Endodermal cell (in vitro differentiated cells): ENCODE measurements around the gene FBXO7. TPM values are rescaled to one million over a fixed set of nuclear protein-coding genes. Genes with fewer than 3 reads are reported as not detected.

Source experiments
- DNase-seq: peaks from one replicate; pipeline ENCODE4 v3.0.0-alpha.2; 2017
- H3K27ac ChIP-seq: 2 replicates; pipeline ENCODE4 v1.5.1; 2013; ENCODE audit warnings: mild to moderate bottlenecking, low read depth, low read length, moderate library complexity
- H3K27me3 ChIP-seq: 2 replicates; pipeline ENCODE4 v1.6.1; 2013; ENCODE audit warnings: mild to moderate bottlenecking, low read length, moderate library complexity; ENCODE audit not compliant: insufficient read depth, control insufficient read depth, poor library complexity, severe bottlenecking
- H3K36me3 ChIP-seq: 2 replicates; pipeline ENCODE4 v1.7.0; 2013; ENCODE audit warnings: mild to moderate bottlenecking, low read length, moderate library complexity; ENCODE audit not compliant: control insufficient read depth, insufficient read depth
- H3K4me1 ChIP-seq: one replicate; pipeline ENCODE4 v1.7.0; 2013; ENCODE audit warnings: low read length; ENCODE audit not compliant: control insufficient read depth, insufficient read depth
- H3K4me3 ChIP-seq: 2 replicates; pipeline ENCODE4 v1.5.1; 2013; ENCODE audit warnings: mild to moderate bottlenecking, low read length, moderate library complexity
- H3K9ac ChIP-seq: 2 replicates; pipeline ENCODE4 v1.6.1; 2013; ENCODE audit warnings: mild to moderate bottlenecking, low read length, moderate library complexity; ENCODE audit not compliant: poor library complexity, severe bottlenecking; ENCODE audit errors: extremely low read depth
- H3K9me3 ChIP-seq: 2 replicates; pipeline ENCODE4 v1.6.1; 2013; ENCODE audit warnings: mild to moderate bottlenecking, low read length, moderate library complexity; ENCODE audit not compliant: control insufficient read depth
- H3K27ac Mint-ChIP-seq: 2 replicates; pipeline ENCODE4 v1.8.0; 2020; ENCODE audit warnings: mixed read lengths
- H3K27me3 Mint-ChIP-seq: 2 replicates; pipeline ENCODE4 v1.8.0; 2021; ENCODE audit warnings: mild to moderate bottlenecking, mixed read lengths; ENCODE audit not compliant: insufficient read depth
- H3K36me3 Mint-ChIP-seq: 2 replicates; pipeline ENCODE4 v1.8.0; 2020; ENCODE audit warnings: low read depth, mixed read lengths
- H3K4me1 Mint-ChIP-seq: 2 replicates; pipeline ENCODE4 v1.8.0; 2020; ENCODE audit warnings: mixed read lengths
- H3K4me3 Mint-ChIP-seq: 2 replicates; pipeline ENCODE4 v1.8.0; 2020; ENCODE audit warnings: mild to moderate bottlenecking, moderate library complexity, mixed read lengths
- H3K9me3 Mint-ChIP-seq: 2 replicates; pipeline ENCODE4 v1.8.0; 2020; ENCODE audit warnings: mild to moderate bottlenecking, mixed read lengths
- CTCF ChIP-seq: fragments of 200-600 bp; sonication (generic); conservative IDR thresholded peaks from 2 replicates; pipeline ENCODE4 v1.5.0; 2021; ENCODE audit warnings: antibody characterized with exemption, mild to moderate bottlenecking
- whole genome bisulfite sequencing, 2 experiments: methylation state at CpG; one replicate each; pipeline versions ENCODE4 v1.1.5 to v1.1.7; 2013; ENCODE audit warnings: missing lambda C conversion rate in 2 of 2, mixed read lengths in 1 of 2; ENCODE audit not compliant: insufficient coverage in 1 of 2, insufficient read length in 1 of 2; 5-methylcytosine and 5-hydroxymethylcytosine counted together
- total RNA-seq, 2 donors: library from RNA; stranded (reverse); fragmentation: NEBNext Ultra II Directional in 1 of 2; extraction: Animal tissue kit (Norgen Biotek cat#: 25700) in 1 of 2; gene quantifications; 2 replicates in 1 of 2; 3 replicates in 1 of 2; pipeline ENCODE4 v1.2.1, GENCODE V29; 2021

Gene FBXO7
- total RNA-seq, 2 donors from 2014 or later: 84.8 to 120 TPM

- Mint-ChIP-seq H3K4me1 (no peaks in the 10 kb centered on the region), H3K36me3 (peaks cover 46% of the 10 kb centered on the region), H3K27me3 (no peaks in the 10 kb centered on the region), H3K9me3 (peaks cover 12% of the 10 kb centered on the region), H3K4me3 (no peak overlapping the region), H3K27ac (no peak overlapping the region)
- DNase-seq: no peak
- no peak overlapping the region for H3K4me3 ChIP-seq
- H3K4me1 ChIP-seq: no peaks in the 10 kb centered on the region
- 79 to 92% methylated on average over 3 to 5 of the region's 5 CpGs for WGBS, 2 experiments
- H3K9ac ChIP-seq: no peak overlapping the region
- peaks cover 52% of the 10 kb centered on the region for H3K36me3 ChIP-seq
- H3K27me3 ChIP-seq: no peaks in the 10 kb centered on the region
- no peak overlapping the region for H3K27ac ChIP-seq
- TF ChIP-seq CTCF: peak; percentile 70
- peaks cover 31% of the 10 kb centered on the region for H3K9me3 ChIP-seq
These were observed 44.2 kb downstream of the FBXO7 start for GRCh38 chr22:32518848-32519247.

GRCh38 chr22:32520612-32521011, 46.0 kb downstream of the FBXO7 start:
- WGBS, 2 experiments: 93% methylated on average over 4 to 5 of the region's 5 CpGs

GRCh38 chr22:32522237-32522636, 47.6 kb downstream of the FBXO7 start:
- Histone ChIP-seq H3K36me3 (peaks cover 26% of the 10 kb centered on the region), H3K4me1 (no peaks in the 10 kb centered on the region), H3K4me3 (no peak overlapping the region), H3K27me3 (no peaks in the 10 kb centered on the region), H3K27ac (no peak overlapping the region), H3K9me3 (peaks cover 22% of the 10 kb centered on the region), H3K9ac (no peak overlapping the region)
- Mint-ChIP-seq H3K9me3 (peaks cover 7% of the 10 kb centered on the region), H3K4me3 (no peak overlapping the region), H3K27ac (no peak overlapping the region), H3K4me1 (no peaks in the 10 kb centered on the region), H3K27me3 (no peaks in the 10 kb centered on the region), H3K36me3 (peaks cover 20% of the 10 kb centered on the region)
- DNase-seq: no peak
- WGBS, 2 experiments: 96% methylated on average over 5 of the region's 5 CpGs; no CpG with 5 or more reads in 1 of the 2 experiments
- no peak for TF ChIP-seq CTCF

More at GRCh38 chr22:32520612-32521011, 46.0 kb downstream of the FBXO7 start:
- Histone ChIP-seq H3K27ac (no peak overlapping the region), H3K4me3 (no peak overlapping the region), H3K4me1 (no peaks in the 10 kb centered on the region), H3K36me3 (peaks cover 38% of the 10 kb centered on the region), H3K9me3 (peaks cover 28% of the 10 kb centered on the region), H3K9ac (no peak overlapping the region), H3K27me3 (no peaks in the 10 kb centered on the region)
- no peak for DNase-seq
- Mint-ChIP-seq H3K9me3 (peaks cover 7% of the 10 kb centered on the region), H3K27ac (no peak overlapping the region), H3K27me3 (no peaks in the 10 kb centered on the region), H3K36me3 (peaks cover 32% of the 10 kb centered on the region), H3K4me3 (no peak overlapping the region), H3K4me1 (no peaks in the 10 kb centered on the region)
- TF ChIP-seq CTCF: no peak
